Neuronal stem cell (in vitro differentiated cells): Measurements from ENCODE around the gene GNAT2.

Experiments used
- DNase-seq: peaks from one replicate; pipeline ENCODE4 v3.0.0-alpha.2; 2013; ENCODE audit warnings: low spot score
- H2AFZ ChIP-seq: one replicate; pipeline ENCODE4 v1.6.1; 2013; ENCODE audit warnings: mild to moderate bottlenecking, low read length, inconsistent platforms
- H2AK5ac ChIP-seq: 2 replicates; pipeline ENCODE4 v1.6.1; 2013; ENCODE audit warnings: low read depth, mild to moderate bottlenecking, inconsistent platforms, low read length, moderate library complexity, mixed read lengths
- H2BK120ac ChIP-seq: 2 replicates; pipeline ENCODE4 v1.6.1; 2013; ENCODE audit warnings: low read depth, mild to moderate bottlenecking, inconsistent platforms, low read length, moderate library complexity, mixed read lengths
- H2BK12ac ChIP-seq: one replicate; pipeline ENCODE4 v1.6.1; 2013; ENCODE audit warnings: low read length, inconsistent platforms
- H2BK15ac ChIP-seq: 2 replicates; pipeline ENCODE4 v1.6.1; 2013; ENCODE audit warnings: mild to moderate bottlenecking, low read length, inconsistent platforms, mixed read lengths
- H2BK5ac ChIP-seq: one replicate; pipeline ENCODE4 v1.6.1; 2013; ENCODE audit warnings: inconsistent platforms, mild to moderate bottlenecking, low read length, moderate library complexity
- H3K14ac ChIP-seq: one replicate; pipeline ENCODE4 v1.6.1; 2013; ENCODE audit warnings: low read length, inconsistent platforms
- H3K18ac ChIP-seq: 2 replicates; pipeline ENCODE4 v1.6.1; 2013; ENCODE audit warnings: low read length, inconsistent platforms
- H3K23ac ChIP-seq: 2 replicates; pipeline ENCODE4 v1.6.1; 2013; ENCODE audit warnings: low read depth, mild to moderate bottlenecking, mixed read lengths, low read length, inconsistent platforms; ENCODE audit not compliant: poor library complexity
- H3K27ac ChIP-seq: replicated peaks from 3 replicates; pipeline ENCODE4 v1.5.1; 2013; ENCODE audit warnings: low read length, inconsistent platforms
- H3K27me3 ChIP-seq, 3 experiments: 2 replicates each; pipeline ENCODE4 v1.6.1; 2013; ENCODE audit warnings: low read length in 3 of 3, mild to moderate bottlenecking in 2 of 3, inconsistent platforms in 1 of 3, low read depth in 1 of 3, mixed read lengths in 1 of 3, moderate library complexity in 1 of 3; ENCODE audit not compliant: control insufficient read depth in 3 of 3, insufficient read depth in 3 of 3
- H3K36me3 ChIP-seq, 2 donors: replicated peaks in 1 of 2; 2 replicates each; pipeline ENCODE4 v1.6.1; 2013; ENCODE audit warnings: low read length in 2 of 2; ENCODE audit not compliant: control insufficient read depth in 2 of 2, insufficient read depth in 2 of 2
- H3K4ac ChIP-seq: 2 replicates; pipeline ENCODE4 v1.6.1; 2013; ENCODE audit warnings: inconsistent platforms, mild to moderate bottlenecking, low read length, moderate library complexity
- H3K4me1 ChIP-seq, 2 donors: 1 replicate in 1 of 2; 2 replicates in 1 of 2; pipeline ENCODE4 v1.6.1; 2013; ENCODE audit warnings: low read length in 2 of 2, low read depth in 1 of 2; ENCODE audit not compliant: control insufficient read depth in 2 of 2, insufficient read depth in 1 of 2
- H3K4me2 ChIP-seq: one replicate; pipeline ENCODE4 v1.6.1; 2013; ENCODE audit warnings: mild to moderate bottlenecking, low read length, inconsistent platforms; ENCODE audit not compliant: insufficient read depth, poor library complexity, severe bottlenecking
- H3K4me3 ChIP-seq, 2 donors: 2 replicates each; pipeline ENCODE4 v1.5.1; 2013; ENCODE audit warnings: low read length in 2 of 2, mild to moderate bottlenecking in 2 of 2, inconsistent platforms in 1 of 2, moderate library complexity in 1 of 2
- H3K79me1 ChIP-seq: one replicate; pipeline ENCODE4 v1.6.1; 2013; ENCODE audit warnings: low read depth, mild to moderate bottlenecking, inconsistent platforms, low read length, moderate library complexity
- H3K9ac ChIP-seq: one replicate; pipeline ENCODE4 v1.6.1; 2013; ENCODE audit warnings: mild to moderate bottlenecking, low read depth, low read length, inconsistent platforms; ENCODE audit not compliant: poor library complexity
- H3K9me3 ChIP-seq, 2 donors: replicated peaks in 1 of 2; 2 replicates each; pipeline versions ENCODE3 to v1.6.1; 2013; ENCODE audit warnings: low read length in 2 of 2, mild to moderate bottlenecking in 2 of 2, inconsistent platforms in 1 of 2, low read depth in 1 of 2, mixed read lengths in 1 of 2, moderate library complexity in 1 of 2; ENCODE audit not compliant: control insufficient read depth in 2 of 2, insufficient read depth in 1 of 2
- H4K8ac ChIP-seq: one replicate; pipeline ENCODE4 v1.6.1; 2013; ENCODE audit warnings: low read depth, mild to moderate bottlenecking, inconsistent platforms, low read length, moderate library complexity
- H4K91ac ChIP-seq: one replicate; pipeline ENCODE4 v1.6.1; 2013; ENCODE audit warnings: low read length, low read depth, mild to moderate bottlenecking, inconsistent platforms; ENCODE audit not compliant: poor library complexity
- WGBS, 2 donors: extraction: QIAGEN DNeasy Blood & Tissue Kit; methylation state at CpG; one replicate each; pipeline ENCODE4 v1.1.7; 2013; ENCODE audit warnings: missing lambda C conversion rate in 2 of 2, mixed read lengths in 1 of 2; ENCODE audit not compliant: insufficient read length in 2 of 2, insufficient replicate concordance in 1 of 2; ENCODE audit errors: extremely low coverage in 2 of 2; 5-methylcytosine and 5-hydroxymethylcytosine counted together

Gene GNAT2

DNA sequence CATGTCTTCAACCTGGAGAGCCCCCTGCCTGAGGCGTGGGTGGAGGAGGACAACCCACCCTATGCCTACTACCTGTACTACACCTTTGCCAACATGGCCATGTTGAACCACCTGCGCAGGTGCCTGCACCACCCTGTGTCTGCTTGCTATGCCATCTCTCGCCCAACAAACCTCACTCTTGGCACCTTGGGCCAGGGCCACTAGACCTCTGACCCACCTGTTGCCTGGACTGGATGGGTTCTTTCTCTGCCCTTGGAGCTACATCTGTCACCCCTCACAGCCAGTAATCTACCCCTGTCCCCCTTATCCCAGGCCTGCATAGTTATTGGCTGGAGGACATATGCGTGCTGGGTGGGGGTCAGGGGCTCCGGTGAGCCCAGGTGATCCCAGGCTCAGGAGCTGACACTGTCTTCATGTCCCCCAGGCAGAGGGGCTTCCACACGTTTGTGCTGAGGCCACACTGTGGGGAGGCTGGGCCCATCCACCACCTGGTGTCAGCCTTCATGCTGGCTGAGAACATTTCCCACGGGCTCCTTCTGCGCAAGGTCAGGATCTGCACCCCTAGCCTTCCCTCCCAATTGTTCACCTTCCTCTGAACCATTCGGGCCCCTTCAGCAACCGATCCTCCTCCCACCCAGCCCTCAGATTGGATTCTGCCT, 10.1 kb upstream of the GNAT2 start:
- no peak overlapping the region for H2BK12ac ChIP-seq
- no peak overlapping the region for H2AFZ ChIP-seq
- H3K4me3 ChIP-seq, result no peak overlapping the region
- H3K27ac ChIP-seq, result no peak overlapping the region
- no peak overlapping the region for H3K18ac ChIP-seq
- peaks cover 5% of the 10 kb centered on the region for H3K79me1 ChIP-seq
- no peak overlapping the region for H4K8ac ChIP-seq
- no peak overlapping the region for H4K91ac ChIP-seq
- H2BK15ac ChIP-seq, result no peak overlapping the region
- H3K14ac ChIP-seq, result no peak overlapping the region
- H3K9ac ChIP-seq, result no peak overlapping the region
- H3K4me1 ChIP-seq, result peaks cover 0 to 12% of the 10 kb centered on the region in 2 donors
- no peaks in the 10 kb centered on the region for H3K9me3 ChIP-seq
- no peaks in the 10 kb centered on the region for H3K27me3 ChIP-seq
- H2BK120ac ChIP-seq, result no peak overlapping the region
- no peak overlapping the region for H3K23ac ChIP-seq
- no peak overlapping the region for H2AK5ac ChIP-seq
- H3K36me3 ChIP-seq, result peaks cover 41 to 69% of the 10 kb centered on the region in 2 donors
- H2BK5ac ChIP-seq, result peak overlapping the region; percentile 53
- no peak for DNase-seq
- no peak overlapping the region for H3K4me2 ChIP-seq
- no CpG with 5 or more reads among the region's 10 CpGs for WGBS, 2 donors
- no peak overlapping the region for H3K4ac ChIP-seq

DNA sequence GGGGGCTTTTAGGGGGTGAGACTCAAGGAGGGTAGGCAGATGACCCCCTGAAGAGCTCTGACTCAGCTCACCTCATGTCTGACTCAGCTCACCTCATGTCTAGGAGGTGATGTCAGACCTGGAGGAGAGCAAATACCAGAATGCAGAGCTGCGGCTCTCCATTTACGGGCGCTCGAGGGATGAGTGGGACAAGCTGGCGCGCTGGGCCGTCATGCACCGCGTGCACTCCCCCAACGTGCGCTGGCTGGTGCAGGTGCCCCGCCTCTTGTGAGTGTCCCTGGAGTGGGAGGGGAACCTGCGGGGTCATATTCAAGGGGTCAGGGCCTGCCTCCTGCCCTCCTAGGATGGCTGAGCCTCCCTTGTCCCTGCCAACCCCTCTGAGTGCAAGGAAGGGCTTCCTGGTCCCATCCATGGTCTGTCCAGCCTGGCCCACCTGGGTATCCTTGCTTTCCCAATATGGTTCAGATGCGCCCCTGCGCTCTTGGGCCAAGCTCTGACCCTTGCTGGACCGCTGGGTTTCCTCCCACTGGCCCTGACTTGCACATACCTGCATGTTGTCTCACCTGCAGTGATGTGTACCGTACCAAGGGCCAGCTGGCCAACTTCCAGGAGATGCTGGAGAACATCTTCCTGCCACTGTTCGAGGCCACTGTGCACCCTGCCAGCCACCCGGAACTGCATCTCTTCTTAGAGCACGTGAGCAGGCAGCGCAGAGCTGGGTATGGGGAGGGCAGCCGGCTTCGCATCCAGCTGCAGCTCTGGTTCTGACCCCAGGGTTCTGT, 9.3 kb upstream of the GNAT2 start:
- Histone ChIP-seq H3K4me2 (no peak overlapping the region), H3K36me3 (peaks cover 41 to 69% of the 10 kb centered on the region in 2 donors), H3K4me1 (peaks cover 3 to 14% of the 10 kb centered on the region in 2 donors), H3K18ac (no peak overlapping the region), H2AFZ (no peak overlapping the region), H2BK12ac (no peak overlapping the region), H2AK5ac (no peak overlapping the region), H4K8ac (no peak overlapping the region), H3K14ac (no peak overlapping the region), H3K4ac (no peak overlapping the region), H3K9ac (peak overlapping the region; percentile 12), H3K27me3 (no peaks in the 10 kb centered on the region), H2BK15ac (no peak overlapping the region), H3K79me1 (peaks cover 9% of the 10 kb centered on the region), H2BK5ac (peak overlapping the region; percentile 53), H3K27ac (no peak overlapping the region), H2BK120ac (no peak overlapping the region), H4K91ac (no peak overlapping the region), H3K4me3 (no peak overlapping the region), H3K23ac (peak overlapping the region; percentile 35), H3K9me3 (no peaks in the 10 kb centered on the region)
- WGBS, 2 donors, result no CpG with 5 or more reads among the region's 23 CpGs
- DNase-seq, result no peak

DNA sequence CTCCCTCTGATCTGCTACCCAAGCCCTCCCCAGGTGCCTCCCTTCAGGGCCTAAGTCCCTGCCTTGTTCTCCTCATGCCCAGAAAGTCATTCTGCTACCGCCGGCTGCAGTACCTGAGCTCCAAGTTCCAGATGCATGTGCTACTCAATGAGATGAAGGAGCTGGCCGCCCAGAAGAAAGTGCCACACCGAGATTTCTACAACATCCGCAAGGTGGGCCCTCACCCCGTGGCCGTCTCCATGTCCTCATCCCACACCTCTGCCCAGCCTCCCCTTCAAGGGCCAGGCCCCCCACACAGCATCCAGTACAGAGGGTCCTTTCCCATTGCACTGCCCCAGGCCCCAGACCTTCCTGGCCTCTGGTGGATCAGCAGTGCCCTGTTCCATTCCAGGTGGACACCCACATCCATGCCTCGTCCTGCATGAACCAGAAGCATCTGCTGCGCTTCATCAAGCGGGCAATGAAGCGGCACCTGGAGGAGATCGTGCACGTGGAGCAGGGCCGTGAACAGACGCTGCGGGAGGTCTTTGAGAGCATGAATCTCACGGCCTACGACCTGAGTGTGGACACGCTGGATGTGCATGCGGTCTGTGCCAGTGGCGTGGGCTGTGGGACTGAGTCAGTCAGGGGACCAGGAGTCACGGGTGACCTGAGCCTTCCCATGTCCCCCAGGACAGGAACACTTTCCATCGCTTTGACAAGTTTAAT, 8.4 kb upstream of the GNAT2 start:
- no peaks in the 10 kb centered on the region for H3K27me3 ChIP-seq
- H3K23ac ChIP-seq, result no peak overlapping the region
- WGBS, 2 donors, result no CpG with 5 or more reads among the region's 23 CpGs
- H3K4me2 ChIP-seq, result no peak overlapping the region
- H2AFZ ChIP-seq, result no peak overlapping the region
- no peak overlapping the region for H4K91ac ChIP-seq
- peaks cover 41 to 69% of the 10 kb centered on the region in 2 donors for H3K36me3 ChIP-seq
- H2AK5ac ChIP-seq, result no peak overlapping the region
- H2BK120ac ChIP-seq, result no peak overlapping the region
- no peaks in the 10 kb centered on the region for H3K9me3 ChIP-seq
- H3K18ac ChIP-seq, result no peak overlapping the region
- peaks cover 11 to 12% of the 10 kb centered on the region in 2 donors for H3K4me1 ChIP-seq
- no peak overlapping the region for H3K4ac ChIP-seq
- H3K14ac ChIP-seq, result no peak overlapping the region
- no peak overlapping the region for H3K27ac ChIP-seq
- H2BK15ac ChIP-seq, result no peak overlapping the region
- no peak overlapping the region for H3K9ac ChIP-seq
- no peak overlapping the region for H4K8ac ChIP-seq
- H3K4me3 ChIP-seq, result no peak overlapping the region
- no peak overlapping the region for H2BK5ac ChIP-seq
- DNase-seq, result no peak
- no peak overlapping the region for H2BK12ac ChIP-seq
- H3K79me1 ChIP-seq, result peaks cover 10% of the 10 kb centered on the region
